Measurements from ENCODE around the gene CNPPD1. TPM values are rescaled to one million over a fixed set of nuclear protein-coding genes. Genes with fewer than 3 reads are reported as not detected.

CNPPD1 gene
- total and polyA plus RNA-seq, 2 of the 8 experiments (the other 6 are each of a cell fraction or from before 2014, with no cell fraction given): 32.9 to 35.9 TPM

DNA sequence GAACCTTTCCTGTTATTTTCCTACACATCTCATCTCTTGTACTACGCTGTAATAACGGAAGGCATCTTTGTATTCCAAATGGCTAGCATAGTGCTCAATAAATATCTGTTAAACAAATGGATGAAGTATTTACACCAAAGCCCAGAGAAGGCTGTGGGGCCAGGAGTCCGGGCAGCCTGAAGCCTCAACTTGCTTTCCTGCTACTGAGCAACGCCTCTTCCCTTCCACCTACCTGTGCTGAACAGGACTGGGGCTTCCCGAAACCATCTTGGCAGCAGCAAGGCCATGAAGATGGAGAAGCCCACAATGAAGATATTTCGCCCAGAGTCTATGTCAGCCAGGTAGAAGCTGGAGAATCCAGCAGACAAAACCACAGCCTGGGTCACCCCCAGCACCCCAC lies 13.6 kb downstream of the CNPPD1 start:
- no peak overlapping the region for H3K56ac ChIP-seq (replicated peaks; ENCODE audit: insufficient read length, low read depth, low read length)
- H2BK12ac ChIP-seq (ENCODE audit: low read depth, low read length): no peak overlapping the region
- no peaks in the 10 kb centered on the region; a peak in 2 of 7 replicates for H3K27me3 ChIP-seq (replicated peaks in 1 of 4; ENCODE audit: control insufficient read depth in 3 of 4, extremely low read depth in 1 of 4, insufficient read depth in 3 of 4, low read length in 3 of 4)
- ChIA-PET POLR2A (ENCODE audit: partially characterized antibody) (interaction anchor here (0.6 kb wide), 1 partner anchor 50 kb away, joined by 3 read pairs; no protein-coding TSS in a partner anchor), CTCF (ENCODE audit: partially characterized antibody) (interaction anchor here (0.7 to 1.7 kb wide), 5 partner anchors 11 to 132 kb away, joined by 3 to 8 read pairs (median 4); partner anchors contain the start of gene CNPPD1)
- no peak overlapping the region for H3K4me2 ChIP-seq (ENCODE audit: insufficient read depth in 1 of 2, low read depth in 2 of 2, low read length in 2 of 2)
- no peak overlapping the region for H2BK15ac ChIP-seq (ENCODE audit: low read length)
- no peaks in the 10 kb centered on the region; a peak in 1 of 8 replicates for H3K36me3 ChIP-seq (ENCODE audit: control insufficient read depth in 2 of 4, insufficient read depth in 4 of 4, low read length in 3 of 4)
- peaks cover 0 to 5% (median 2%) of the 10 kb centered on the region in 4 experiments; a peak in 3 of 7 replicates for H3K4me1 ChIP-seq (replicated peaks in 1 of 4; ENCODE audit: control insufficient read depth in 3 of 4, insufficient read depth in 4 of 4, low read length in 3 of 4)
- H3K4ac ChIP-seq (replicated peaks; ENCODE audit: insufficient read length, low read depth, low read length): no peak overlapping the region
- no peak overlapping the region for H3K18ac ChIP-seq (ENCODE audit: extremely low read depth, low read length)
- H2BK20ac ChIP-seq (ENCODE audit: low read length): no peak overlapping the region
- no peak overlapping the region for H3K4me3 ChIP-seq (ENCODE audit: extremely low read depth in 1 of 4, insufficient read depth in 2 of 4, low read depth in 3 of 4, low read length in 4 of 4)
- no peak overlapping the region for H3K23ac ChIP-seq (ENCODE audit: insufficient read length)
- H4K8ac ChIP-seq (ENCODE audit: extremely low read depth, insufficient read depth, low read length): no peak overlapping the region
- H2AFZ ChIP-seq (ENCODE audit: low read length): no peak overlapping the region
- H3K9me3 ChIP-seq (ENCODE audit: insufficient read depth in 2 of 2, low read depth in 1 of 2, low read length in 1 of 2): no peaks in the 10 kb centered on the region
- no peak overlapping the region for H3K14ac ChIP-seq (ENCODE audit: insufficient read length)
- peaks cover 2% of the 10 kb centered on the region; the same call in 1 of the 2 replicates for H3K23me2 ChIP-seq (ENCODE audit: low read depth, low read length)
- no peaks in the 10 kb centered on the region for H3K79me2 ChIP-seq (ENCODE audit: control insufficient read depth in 1 of 2, insufficient read depth in 2 of 2, low read length in 2 of 2)
- H3K9ac ChIP-seq (replicated peaks in 1 of 4; ENCODE audit: extremely low read depth in 1 of 4, low read depth in 3 of 4, low read length in 3 of 4): no peak overlapping the region
- FAIRE-seq (no peak), DNase-seq (ENCODE audit: low read depth in 1 of 2, low spot score in 2 of 2) (no peak)
- H3K27ac ChIP-seq (ENCODE audit: low read depth, low read length): no peak overlapping the region
- WGBS, 2 experiments (ENCODE audit: extremely low coverage in 1 of 2, insufficient coverage in 1 of 2, insufficient read length in 1 of 2, insufficient replicate concordance in 2 of 2, low coverage in 1 of 2, low lambda C conversion rate in 2 of 2, missing lambda C conversion rate in 1 of 2): 85% methylated on average over 6 of the region's 6 CpGs; no CpG with 5 or more reads in 1 of the 2 experiments
- peaks cover 2 to 5% of the 10 kb centered on the region in 2 experiments for H4K20me1 ChIP-seq (replicated peaks in 1 of 2; ENCODE audit: control insufficient read depth in 1 of 2, insufficient read depth in 2 of 2, low read length in 2 of 2)
- no peak overlapping the region for H2AK5ac ChIP-seq (ENCODE audit: low read depth, low read length)
- no peak overlapping the region for H4K91ac ChIP-seq (replicated peaks; ENCODE audit: insufficient read length, low read length)
- no peak overlapping the region for H2BK5ac ChIP-seq (ENCODE audit: low read depth, low read length)
- H2BK120ac ChIP-seq (replicated peaks; ENCODE audit: low read depth, low read length): no peak overlapping the region
- H3K79me1 ChIP-seq (ENCODE audit: low read depth, low read length): no peaks in the 10 kb centered on the region; the same call in 1 of the 2 replicates
- H4K5ac ChIP-seq (ENCODE audit: insufficient read length, low read depth, low read length): no peak overlapping the region
- TF ChIP-seq RNF2 (IDR thresholded peaks at IDR 0.05; ENCODE audit: borderline replicate concordance, low read depth, low read length, missing control alignments, poor library complexity, severe bottlenecking): no peak
- TF ChIP-seq SAP30 (IDR thresholded peaks at IDR 0.05; ENCODE audit: insufficient read depth, insufficient replicate concordance, low read length): no peak
- no peak for TF ChIP-seq RFX5 (IDR thresholded peaks at IDR 0.05; ENCODE audit: borderline replicate concordance, low read depth, low read length)
- no peak for TF ChIP-seq RAD21 (IDR thresholded peaks at IDR 0.05 in 1 of 2, conservative IDR thresholded peaks at IDR 0.05 in 1 of 2; ENCODE audit: low read depth in 2 of 2, low read length in 2 of 2)
- TF ChIP-seq RBBP5 (IDR thresholded peaks at IDR 0.05; ENCODE audit: borderline replicate concordance, low read depth, low read length): no peak
- no peak for TF ChIP-seq SIRT6 (IDR thresholded peaks at IDR 0.05; ENCODE audit: low read length)
- TF ChIP-seq TBP (IDR thresholded peaks at IDR 0.05; ENCODE audit: low read depth, low read length): no peak
- no peak for TF ChIP-seq GABPA (IDR thresholded peaks at IDR 0.05; ENCODE audit: borderline replicate concordance, insufficient read depth, low read length)
- TF ChIP-seq KDM1A (IDR thresholded peaks at IDR 0.05; ENCODE audit: borderline replicate concordance, low read length): no peak
- TF ChIP-seq USF2 (IDR thresholded peaks at IDR 0.05; ENCODE audit: low read length): no peak
- TF ChIP-seq JUN (IDR thresholded peaks at IDR 0.05; ENCODE audit: low read depth, low read length): no peak

Data from H1 (cell line).